ENCODE measurements around the gene RAB40B. TPM values are rescaled to one million over a fixed set of nuclear protein-coding genes. Genes with fewer than 3 reads are reported as not detected.

RAB40B gene
- total and polyA plus RNA-seq, 2 experiments from 2014 or later: 20.0 to 27.8 TPM

DNA sequence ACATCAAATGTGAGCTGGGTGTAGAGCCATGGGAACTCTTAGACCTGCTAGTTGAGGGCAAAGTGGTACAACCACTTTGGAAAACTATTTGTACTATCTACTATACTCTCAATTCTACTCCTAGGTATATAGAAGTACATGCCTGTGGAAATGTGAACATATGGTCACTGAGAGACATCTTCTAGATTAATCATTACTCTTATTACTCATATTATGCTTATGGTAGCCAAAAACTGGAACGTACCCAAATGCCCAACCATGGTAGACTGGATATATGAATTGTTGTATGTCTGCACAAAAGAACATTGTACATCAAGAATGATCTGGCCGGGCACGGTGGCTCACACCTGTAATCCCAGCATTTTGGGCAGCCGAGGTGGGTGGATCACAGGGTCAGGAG, 53.0 kb downstream of the RAB40B start:
- TF ChIP-seq EZH2phosphoT487 (IDR thresholded peaks at IDR 0.05; ENCODE audit: low read depth, severe bottlenecking, unreplicated experiment): no peak
- TF ChIP-seq, protein P1, sequence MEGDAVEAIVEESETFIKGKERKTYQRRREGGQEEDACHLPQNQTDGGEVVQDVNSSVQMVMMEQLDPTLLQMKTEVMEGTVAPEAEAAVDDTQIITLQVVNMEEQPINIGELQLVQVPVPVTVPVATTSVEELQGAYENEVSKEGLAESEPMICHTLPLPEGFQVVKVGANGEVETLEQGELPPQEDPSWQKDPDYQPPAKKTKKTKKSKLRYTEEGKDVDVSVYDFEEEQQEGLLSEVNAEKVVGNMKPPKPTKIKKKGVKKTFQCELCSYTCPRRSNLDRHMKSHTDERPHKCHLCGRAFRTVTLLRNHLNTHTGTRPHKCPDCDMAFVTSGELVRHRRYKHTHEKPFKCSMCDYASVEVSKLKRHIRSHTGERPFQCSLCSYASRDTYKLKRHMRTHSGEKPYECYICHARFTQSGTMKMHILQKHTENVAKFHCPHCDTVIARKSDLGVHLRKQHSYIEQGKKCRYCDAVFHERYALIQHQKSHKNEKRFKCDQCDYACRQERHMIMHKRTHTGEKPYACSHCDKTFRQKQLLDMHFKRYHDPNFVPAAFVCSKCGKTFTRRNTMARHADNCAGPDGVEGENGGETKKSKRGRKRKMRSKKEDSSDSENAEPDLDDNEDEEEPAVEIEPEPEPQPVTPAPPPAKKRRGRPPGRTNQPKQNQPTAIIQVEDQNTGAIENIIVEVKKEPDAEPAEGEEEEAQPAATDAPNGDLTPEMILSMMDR (IDR thresholded peaks at IDR 0.05; ENCODE audit: poor library complexity): no peak
- TF ChIP-seq EZH2 (IDR thresholded peaks at IDR 0.05; ENCODE audit: borderline replicate concordance): no peak
- Histone ChIP-seq H3K9me2 (replicated peaks; ENCODE audit: insufficient read depth) (no peaks in the 10 kb centered on the region), H3K4me1 (ENCODE audit: insufficient read depth) (peaks cover 12% of the 10 kb centered on the region), H3K79me2 (peaks cover 74% of the 10 kb centered on the region), H3K27ac (no peak overlapping the region), H3K4me3 (no peak overlapping the region), H3K27me3 (no peaks in the 10 kb centered on the region), H4K20me1 (ENCODE audit: insufficient read depth, poor library complexity, severe bottlenecking) (peaks cover 52% of the 10 kb centered on the region), H2AFZ (no peak overlapping the region), H3K36me3 (replicated peaks; ENCODE audit: insufficient read depth, low read depth) (no peaks in the 10 kb centered on the region), H3K9me3 (ENCODE audit: low read depth) (no peaks in the 10 kb centered on the region), H3K4me2 (peak overlapping the region; percentile 84)
- 95% methylated on average over 4 of the region's 4 CpGs for WGBS (ENCODE audit: low lambda C conversion rate, missing lambda C conversion rate)
- DNase-seq (ENCODE audit: low spot score): no peak

DNA sequence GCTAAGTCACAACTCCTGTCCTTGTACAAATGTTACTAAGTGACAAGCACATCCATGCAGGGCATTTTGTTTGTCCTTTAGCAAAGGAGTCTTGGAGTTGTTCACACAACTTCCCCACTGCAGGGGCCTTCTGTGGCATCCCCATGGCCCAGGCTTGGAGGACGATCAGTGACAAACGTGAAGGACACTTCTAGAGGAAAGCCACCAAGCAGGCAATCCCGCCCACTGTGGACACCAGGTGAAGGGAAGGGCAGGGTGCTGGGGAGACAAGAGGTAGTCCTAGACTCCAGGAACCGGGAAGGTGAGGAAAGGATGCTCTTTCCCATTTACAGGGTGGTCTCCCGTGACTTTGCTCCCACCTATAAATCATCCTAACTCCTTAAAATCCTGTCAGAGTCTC, 54.4 kb downstream of the RAB40B start:
- no peaks in the 10 kb centered on the region for H3K36me3 ChIP-seq (replicated peaks; ENCODE audit: insufficient read depth, low read depth)
- TF ChIP-seq EZH2phosphoT487 (IDR thresholded peaks at IDR 0.05; ENCODE audit: low read depth, severe bottlenecking, unreplicated experiment) (no peak), EZH2 (IDR thresholded peaks at IDR 0.05; ENCODE audit: borderline replicate concordance) (no peak)
- TF ChIP-seq, protein P1 (IDR thresholded peaks at IDR 0.05; ENCODE audit: poor library complexity): no peak
- H3K79me2 ChIP-seq: peaks cover 88% of the 10 kb centered on the region
- peaks cover 12% of the 10 kb centered on the region for H3K4me1 ChIP-seq (ENCODE audit: insufficient read depth)
- WGBS (ENCODE audit: low lambda C conversion rate, missing lambda C conversion rate): 92% methylated on average over 5 of the region's 5 CpGs
- no peaks in the 10 kb centered on the region for H3K9me2 ChIP-seq (replicated peaks; ENCODE audit: insufficient read depth)
- H3K4me2 ChIP-seq: no peak overlapping the region
- no peak overlapping the region for H3K4me3 ChIP-seq
- no peak overlapping the region for H2AFZ ChIP-seq
- no peaks in the 10 kb centered on the region for H3K27me3 ChIP-seq
- no peak overlapping the region for H3K27ac ChIP-seq
- DNase-seq (ENCODE audit: low spot score): no peak
- peaks cover 52% of the 10 kb centered on the region for H4K20me1 ChIP-seq (ENCODE audit: insufficient read depth, poor library complexity, severe bottlenecking)
- no peaks in the 10 kb centered on the region for H3K9me3 ChIP-seq (ENCODE audit: low read depth)

DNA sequence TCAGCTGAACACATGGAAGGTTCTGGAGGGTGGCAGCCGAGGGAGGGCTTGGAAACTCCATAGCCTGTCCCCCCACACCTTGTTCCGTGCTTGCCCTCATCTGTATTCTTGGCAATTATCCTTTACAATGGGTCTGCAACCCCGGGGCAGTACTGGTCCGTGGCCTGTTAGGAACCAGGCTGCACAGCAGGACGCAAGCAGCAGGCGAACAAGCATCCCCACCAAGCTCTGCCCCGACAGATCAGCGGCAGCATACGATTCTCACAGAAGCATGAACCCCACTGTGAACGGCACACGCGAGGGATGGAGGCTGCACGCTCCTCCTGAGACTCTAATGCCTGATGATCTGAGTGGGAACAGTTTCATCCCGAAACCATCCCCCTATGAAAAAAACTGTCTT, 56.5 kb downstream of the RAB40B start:
- H3K36me3 ChIP-seq (replicated peaks; ENCODE audit: insufficient read depth, low read depth): no peaks in the 10 kb centered on the region

More for the DNA sequence above, 56.5 kb downstream of the RAB40B start:
- Histone ChIP-seq H3K27ac (no peak overlapping the region), H3K27me3 (no peaks in the 10 kb centered on the region), H3K9me2 (replicated peaks; ENCODE audit: insufficient read depth) (no peaks in the 10 kb centered on the region), H3K4me3 (no peak overlapping the region), H3K4me1 (ENCODE audit: insufficient read depth) (peaks cover 21% of the 10 kb centered on the region), H2AFZ (no peak overlapping the region), H4K20me1 (ENCODE audit: insufficient read depth, poor library complexity, severe bottlenecking) (peaks cover 46% of the 10 kb centered on the region), H3K79me2 (peaks cover 98% of the 10 kb centered on the region), H3K4me2 (no peak overlapping the region), H3K9me3 (ENCODE audit: low read depth) (no peaks in the 10 kb centered on the region)
- WGBS (ENCODE audit: low lambda C conversion rate, missing lambda C conversion rate): 95% methylated on average over 14 of the region's 14 CpGs
- DNase-seq (ENCODE audit: low spot score): no peak
- TF ChIP-seq EZH2 (IDR thresholded peaks at IDR 0.05; ENCODE audit: borderline replicate concordance) (no peak), EZH2phosphoT487 (IDR thresholded peaks at IDR 0.05; ENCODE audit: low read depth, severe bottlenecking, unreplicated experiment) (no peak)
- TF ChIP-seq, protein P1 (IDR thresholded peaks at IDR 0.05; ENCODE audit: poor library complexity): no peak

Data from hepatocyte (in vitro differentiated cells).